Measurements from ENCODE around the gene PARP6.

The PARP6 gene

DNA sequence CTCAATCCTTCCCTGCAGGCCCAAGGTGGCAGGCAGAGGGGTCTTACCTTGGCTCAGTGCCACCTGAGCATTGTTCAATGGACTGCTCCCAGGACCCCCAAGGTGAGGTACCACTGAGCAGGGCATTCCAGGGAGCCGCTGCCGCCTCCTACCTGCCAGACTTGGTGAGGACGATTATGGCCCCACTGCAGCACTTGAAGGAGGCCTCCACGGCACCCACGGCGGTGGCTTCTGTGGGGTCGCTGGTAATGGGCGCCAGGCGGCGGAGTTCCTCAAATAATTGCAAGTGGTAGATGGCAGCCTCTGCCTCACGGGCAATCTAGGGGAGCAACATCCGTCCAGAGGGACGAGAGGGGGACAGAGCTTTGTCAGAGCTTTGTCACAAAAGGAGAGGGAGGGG lies 70.1 kb downstream of the PARP6 start:
- peaks cover 21 to 94% (median 63%) of the 10 kb centered on the region in 4 experiments for H3K36me3 ChIP-seq (ENCODE audit: control insufficient read depth in 4 of 4, insufficient read depth in 4 of 4, low read length in 3 of 4)
- WGBS (ENCODE audit: insufficient coverage), result 97% methylated on average over 13 of the region's 13 CpGs
- H3K9me3 ChIP-seq (ENCODE audit: control extremely low read depth in 1 of 5, control insufficient read depth in 4 of 5, insufficient read depth in 2 of 5, low read depth in 1 of 5, low read length in 4 of 5), result no peaks in the 10 kb centered on the region
- no peak overlapping the region for H3K4me3 ChIP-seq (ENCODE audit: control insufficient read depth in 1 of 7, extremely low read depth in 1 of 7, insufficient read depth in 4 of 7, low read depth in 2 of 7, low read length in 6 of 7)
- CTCF ChIA-PET, result interaction anchor here (0.6 to 8.7 kb wide), 4 partner anchors 25 to 85 kb away, joined by 3 to 82 read pairs (median 6); no protein-coding TSS in a partner anchor
- POLR2A ChIA-PET, result no interaction called here
- no peak for DNase-seq
- peaks cover 0 to 4% (median 0%) of the 10 kb centered on the region in 4 experiments for H3K4me1 ChIP-seq (ENCODE audit: control extremely low read depth in 1 of 4, control insufficient read depth in 4 of 4, insufficient read depth in 4 of 4, low read length in 3 of 4)
- H3K27me3 ChIP-seq (replicated peaks in 2 of 5; ENCODE audit: control insufficient read depth in 4 of 5, insufficient read depth in 5 of 5, low read length in 4 of 5), result peaks cover 0 to 16% (median 3%) of the 10 kb centered on the region in 5 experiments
- no peak overlapping the region for H3K27ac ChIP-seq (ENCODE audit: insufficient read depth in 1 of 2, low read depth in 1 of 2, low read length in 2 of 2, poor library complexity in 1 of 2, severe bottlenecking in 2 of 2)

DNA sequence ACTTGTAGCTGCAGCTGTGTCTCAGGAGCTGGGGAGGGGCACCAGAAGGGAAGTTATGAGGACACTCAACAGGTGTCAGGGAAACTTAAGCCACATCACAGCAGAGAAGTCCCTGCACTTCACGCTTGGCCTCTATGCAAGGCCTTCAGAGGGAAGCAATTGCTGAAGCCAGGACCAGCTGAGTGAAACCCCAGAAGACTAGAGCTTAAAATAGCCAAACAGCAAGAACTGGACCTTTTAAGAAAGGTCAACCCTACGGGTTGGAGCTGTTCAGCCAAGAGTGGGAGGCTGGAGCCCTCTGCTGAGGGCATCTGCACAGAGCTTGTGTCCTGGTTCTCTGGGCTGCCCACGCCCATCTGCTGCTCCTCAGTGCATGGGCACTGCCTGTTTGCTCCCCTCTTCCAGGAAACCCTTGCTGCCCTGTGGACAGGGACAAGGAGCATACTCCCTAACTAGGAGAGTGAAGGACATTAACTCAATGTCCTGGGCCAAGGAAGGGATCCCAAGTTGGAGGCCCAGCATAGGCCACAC lies 70.9 kb downstream of the PARP6 start:
- Histone ChIP-seq H3K9me3 (ENCODE audit: control extremely low read depth in 1 of 5, control insufficient read depth in 4 of 5, insufficient read depth in 2 of 5, low read depth in 1 of 5, low read length in 4 of 5) (no peaks in the 10 kb centered on the region), H3K4me3 (ENCODE audit: control insufficient read depth in 1 of 7, extremely low read depth in 1 of 7, insufficient read depth in 4 of 7, low read depth in 2 of 7, low read length in 6 of 7) (no peak overlapping the region), H3K4me1 (ENCODE audit: control extremely low read depth in 1 of 4, control insufficient read depth in 4 of 4, insufficient read depth in 4 of 4, low read length in 3 of 4) (peaks cover 0 to 10% (median 0%) of the 10 kb centered on the region in 4 experiments), H3K36me3 (ENCODE audit: control insufficient read depth in 4 of 4, insufficient read depth in 4 of 4, low read length in 3 of 4) (peaks cover 21 to 85% (median 55%) of the 10 kb centered on the region in 4 experiments), H3K27me3 (replicated peaks in 2 of 5; ENCODE audit: control insufficient read depth in 4 of 5, insufficient read depth in 5 of 5, low read length in 4 of 5) (peaks cover 0 to 25% (median 10%) of the 10 kb centered on the region in 5 experiments), H3K27ac (ENCODE audit: insufficient read depth in 1 of 2, low read depth in 1 of 2, low read length in 2 of 2, poor library complexity in 1 of 2, severe bottlenecking in 2 of 2) (no peak overlapping the region)
- no peak for DNase-seq
- ChIA-PET POLR2A (no interaction called here), CTCF (interaction anchor here (0.9 to 8.7 kb wide), 11 partner anchors 15 to 91 kb away, joined by 3 to 82 read pairs (median 8); no protein-coding TSS in a partner anchor)
- WGBS (ENCODE audit: insufficient coverage), result 88% methylated on average over 3 of the region's 3 CpGs

DNA sequence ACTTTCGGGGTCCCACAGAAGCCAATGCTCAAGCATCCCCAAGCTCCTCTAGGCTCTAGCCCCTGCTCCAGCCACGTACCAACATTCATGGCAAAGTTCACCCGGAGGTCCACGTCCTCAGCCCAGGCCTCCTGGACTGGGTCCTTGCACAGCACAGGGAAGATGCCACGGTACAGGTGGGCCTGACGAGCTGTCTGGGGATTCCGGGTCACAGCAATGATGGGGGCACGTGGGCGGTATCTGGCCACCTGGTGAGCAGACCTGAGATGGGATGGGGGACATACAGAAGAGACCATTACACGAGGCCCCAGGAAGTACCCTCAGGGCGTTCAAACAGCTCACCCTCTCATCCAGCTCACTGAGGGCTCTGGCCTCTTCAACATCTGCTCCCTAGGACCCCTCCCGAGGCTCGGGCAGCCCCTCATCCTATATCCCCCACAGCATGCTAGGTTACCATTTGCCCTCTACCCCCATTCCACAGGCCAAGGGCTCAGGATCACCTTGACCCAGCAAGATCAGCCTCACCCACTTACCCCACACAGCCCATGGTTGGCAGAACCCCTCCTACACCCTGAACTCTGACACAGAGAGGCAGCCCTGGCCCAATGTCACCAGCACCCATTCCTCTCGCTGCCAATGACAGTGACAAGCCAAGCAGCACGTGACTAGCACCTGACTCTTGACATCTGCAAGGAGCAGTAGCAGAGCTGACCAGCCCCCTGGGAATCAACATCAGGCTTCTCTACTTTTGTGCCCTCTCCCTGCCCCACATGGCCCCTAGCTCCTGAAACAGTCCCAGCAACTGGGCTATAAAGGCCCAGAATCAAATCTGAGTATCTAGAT lies 71.7 kb downstream of the PARP6 start:
- H3K9me3 ChIP-seq (ENCODE audit: control extremely low read depth in 1 of 5, control insufficient read depth in 4 of 5, insufficient read depth in 2 of 5, low read depth in 1 of 5, low read length in 4 of 5), result no peaks in the 10 kb centered on the region
- H3K4me3 ChIP-seq (ENCODE audit: control insufficient read depth in 1 of 7, extremely low read depth in 1 of 7, insufficient read depth in 4 of 7, low read depth in 2 of 7, low read length in 6 of 7), result no peak overlapping the region
- ChIA-PET POLR2A (no interaction called here), CTCF (interaction anchor here (0.7 to 8.7 kb wide), 17 partner anchors 8 to 91 kb away, joined by 3 to 82 read pairs (median 5); no protein-coding TSS in a partner anchor)
- peaks cover 0 to 26% (median 11%) of the 10 kb centered on the region in 5 experiments for H3K27me3 ChIP-seq (replicated peaks in 2 of 5; ENCODE audit: control insufficient read depth in 4 of 5, insufficient read depth in 5 of 5, low read length in 4 of 5)
- 95% methylated on average over 13 of the region's 15 CpGs for WGBS (ENCODE audit: insufficient coverage)
- no peak overlapping the region for H3K27ac ChIP-seq (ENCODE audit: insufficient read depth in 1 of 2, low read depth in 1 of 2, low read length in 2 of 2, poor library complexity in 1 of 2, severe bottlenecking in 2 of 2)
- DNase-seq, result no peak
- peaks cover 0 to 10% (median under 1%) of the 10 kb centered on the region in 4 experiments for H3K4me1 ChIP-seq (ENCODE audit: control extremely low read depth in 1 of 4, control insufficient read depth in 4 of 4, insufficient read depth in 4 of 4, low read length in 3 of 4)
- H3K36me3 ChIP-seq (ENCODE audit: control insufficient read depth in 4 of 4, insufficient read depth in 4 of 4, low read length in 3 of 4), result peaks cover 21 to 77% (median 47%) of the 10 kb centered on the region in 4 experiments

DNA sequence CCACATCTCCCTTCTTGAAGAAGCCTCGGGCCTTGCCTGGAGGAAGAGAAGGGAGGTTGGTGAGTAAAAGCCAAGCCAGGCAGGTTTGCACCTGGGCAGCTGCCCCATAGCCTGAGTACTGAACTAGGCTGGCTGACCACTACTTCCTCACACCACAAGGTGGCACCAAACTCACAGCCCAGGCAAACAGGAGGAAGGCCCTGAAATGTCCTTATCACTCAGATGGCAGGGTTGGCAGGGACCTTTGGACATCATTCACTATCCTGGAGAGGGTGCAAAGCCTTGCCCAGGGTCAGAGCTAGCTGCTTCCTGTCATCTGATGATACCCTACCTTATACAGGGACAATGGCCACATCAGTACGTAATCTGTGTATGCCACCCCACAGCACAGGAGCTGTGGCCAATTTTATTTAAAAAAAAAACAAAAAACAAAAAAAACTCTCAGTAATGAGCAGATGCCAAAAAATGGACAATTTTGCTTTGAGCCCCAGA lies 72.6 kb downstream of the PARP6 start:
- ChIA-PET CTCF (interaction anchor here (0.7 to 8.7 kb wide), 17 partner anchors 8 to 176 kb away, joined by 3 to 82 read pairs (median 5); partner anchors contain the start of gene HEXA), POLR2A (no interaction called here)
- no peak overlapping the region for H3K27ac ChIP-seq (ENCODE audit: insufficient read depth in 1 of 2, low read depth in 1 of 2, low read length in 2 of 2, poor library complexity in 1 of 2, severe bottlenecking in 2 of 2)
- 67% methylated on average over 2 of the region's 2 CpGs for WGBS (ENCODE audit: insufficient coverage)
- H3K9me3 ChIP-seq (ENCODE audit: control extremely low read depth in 1 of 5, control insufficient read depth in 4 of 5, insufficient read depth in 2 of 5, low read depth in 1 of 5, low read length in 4 of 5), result no peaks in the 10 kb centered on the region
- peaks cover 5 to 17% (median 7%) of the 10 kb centered on the region in 4 experiments for H3K4me1 ChIP-seq (ENCODE audit: control extremely low read depth in 1 of 4, control insufficient read depth in 4 of 4, insufficient read depth in 4 of 4, low read length in 3 of 4)
- peaks cover 20 to 68% (median 42%) of the 10 kb centered on the region in 4 experiments for H3K36me3 ChIP-seq (ENCODE audit: control insufficient read depth in 4 of 4, insufficient read depth in 4 of 4, low read length in 3 of 4)
- H3K4me3 ChIP-seq (ENCODE audit: control insufficient read depth in 1 of 7, extremely low read depth in 1 of 7, insufficient read depth in 4 of 7, low read depth in 2 of 7, low read length in 6 of 7), result no peak overlapping the region
- peak; percentile 74 to 88 (median 83) for DNase-seq
- H3K27me3 ChIP-seq (replicated peaks in 2 of 5; ENCODE audit: control insufficient read depth in 4 of 5, insufficient read depth in 5 of 5, low read length in 4 of 5), result peaks cover 0 to 26% (median 11%) of the 10 kb centered on the region in 5 experiments

DNA sequence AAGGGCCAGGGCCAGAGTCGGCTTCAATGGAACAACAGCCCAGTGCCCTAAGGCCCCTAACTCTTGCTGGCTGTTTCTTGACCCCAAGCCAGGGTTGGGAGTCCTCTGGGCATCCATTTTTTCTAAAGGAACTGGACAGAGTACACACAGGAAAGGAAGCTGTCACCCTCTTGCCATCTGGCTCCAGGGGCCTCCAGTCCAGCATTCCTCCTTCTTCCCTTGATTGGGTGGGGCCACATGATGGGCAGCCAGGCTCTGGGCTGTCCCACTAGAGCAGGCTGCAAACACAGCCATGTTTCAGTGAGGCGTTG lies 73.2 kb downstream of the PARP6 start:
- peaks cover 5 to 17% (median 7%) of the 10 kb centered on the region in 4 experiments for H3K4me1 ChIP-seq (ENCODE audit: control extremely low read depth in 1 of 4, control insufficient read depth in 4 of 4, insufficient read depth in 4 of 4, low read length in 3 of 4)
- CTCF ChIA-PET, result interaction anchor here (0.8 to 8.7 kb wide), 15 partner anchors 9 to 364 kb away, joined by 3 to 82 read pairs (median 6); partner anchors contain the start of gene HEXA
- H3K9me3 ChIP-seq (ENCODE audit: control extremely low read depth in 1 of 5, control insufficient read depth in 4 of 5, insufficient read depth in 2 of 5, low read depth in 1 of 5, low read length in 4 of 5), result no peaks in the 10 kb centered on the region
- POLR2A ChIA-PET, result no interaction called here
- no peak overlapping the region for H3K27ac ChIP-seq (ENCODE audit: insufficient read depth in 1 of 2, low read depth in 1 of 2, low read length in 2 of 2, poor library complexity in 1 of 2, severe bottlenecking in 2 of 2)
- peaks cover 17 to 62% (median 38%) of the 10 kb centered on the region in 4 experiments for H3K36me3 ChIP-seq (ENCODE audit: control insufficient read depth in 4 of 4, insufficient read depth in 4 of 4, low read length in 3 of 4)
- 100% methylated on average over 2 of the region's 2 CpGs for WGBS (ENCODE audit: insufficient coverage)
- H3K4me3 ChIP-seq (ENCODE audit: control insufficient read depth in 1 of 7, extremely low read depth in 1 of 7, insufficient read depth in 4 of 7, low read depth in 2 of 7, low read length in 6 of 7), result no peak overlapping the region
- DNase-seq, result no peak
- peaks cover 0 to 26% (median 11%) of the 10 kb centered on the region in 5 experiments for H3K27me3 ChIP-seq (replicated peaks in 2 of 5; ENCODE audit: control insufficient read depth in 4 of 5, insufficient read depth in 5 of 5, low read length in 4 of 5)

DNA sequence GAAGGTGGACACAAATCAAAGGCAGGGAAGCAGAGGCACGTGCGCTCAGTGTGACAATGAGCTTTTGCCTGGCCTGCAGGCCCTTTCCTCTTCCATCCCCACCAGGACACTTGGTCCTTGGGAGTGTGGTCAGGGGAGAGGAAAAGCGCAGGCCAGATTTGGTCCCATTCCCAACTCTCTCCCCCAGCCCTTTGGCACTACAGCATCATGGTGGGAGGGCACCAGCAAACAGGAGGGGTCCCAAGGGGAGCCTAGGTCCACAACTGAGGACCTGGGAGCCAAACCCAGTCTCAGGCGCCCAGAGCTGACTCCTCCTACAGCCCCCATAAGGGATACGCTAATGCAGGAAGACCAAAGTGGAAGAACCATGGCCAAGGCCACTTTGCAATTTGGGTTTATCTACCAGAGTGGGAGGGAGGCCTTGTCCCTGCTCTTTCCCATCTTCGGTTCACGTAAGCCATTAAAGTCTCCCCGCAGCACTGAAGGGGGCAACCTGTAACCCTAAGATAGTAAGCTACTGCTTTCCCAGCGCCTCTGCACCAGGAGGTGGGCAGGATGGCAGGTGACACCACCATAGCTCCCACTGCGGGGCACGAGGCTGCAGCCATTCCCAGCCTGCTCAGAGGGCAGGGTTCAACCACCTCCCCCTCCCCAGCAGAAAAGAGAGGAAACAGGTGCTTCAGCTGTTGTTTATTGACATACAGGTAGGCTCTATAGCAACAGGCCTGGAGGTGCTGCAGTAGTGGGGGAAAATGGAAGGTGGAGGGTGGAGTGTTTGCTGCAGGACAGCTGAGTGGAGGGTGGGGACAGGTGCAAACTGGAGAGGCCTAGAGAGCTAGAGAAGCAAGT lies 73.8 kb downstream of the PARP6 start:
- DNase-seq, result no peak
- H3K27ac ChIP-seq (ENCODE audit: insufficient read depth in 1 of 2, low read depth in 1 of 2, low read length in 2 of 2, poor library complexity in 1 of 2, severe bottlenecking in 2 of 2), result no peak overlapping the region
- ChIA-PET CTCF (interaction anchor here (0.8 to 8.7 kb wide), 13 partner anchors 12 to 364 kb away, joined by 3 to 82 read pairs (median 5); partner anchors contain the start of gene HEXA), POLR2A (no interaction called here)
- H3K4me3 ChIP-seq (ENCODE audit: control insufficient read depth in 1 of 7, extremely low read depth in 1 of 7, insufficient read depth in 4 of 7, low read depth in 2 of 7, low read length in 6 of 7), result no peak overlapping the region
- H3K4me1 ChIP-seq (ENCODE audit: control extremely low read depth in 1 of 4, control insufficient read depth in 4 of 4, insufficient read depth in 4 of 4, low read length in 3 of 4), result peaks cover 5 to 17% (median 7%) of the 10 kb centered on the region in 4 experiments
- peaks cover 0 to 26% (median 11%) of the 10 kb centered on the region in 5 experiments for H3K27me3 ChIP-seq (replicated peaks in 2 of 5; ENCODE audit: control insufficient read depth in 4 of 5, insufficient read depth in 5 of 5, low read length in 4 of 5)
- peaks cover 12 to 57% (median 35%) of the 10 kb centered on the region in 4 experiments for H3K36me3 ChIP-seq (ENCODE audit: control insufficient read depth in 4 of 4, insufficient read depth in 4 of 4, low read length in 3 of 4)
- H3K9me3 ChIP-seq (ENCODE audit: control extremely low read depth in 1 of 5, control insufficient read depth in 4 of 5, insufficient read depth in 2 of 5, low read depth in 1 of 5, low read length in 4 of 5), result no peaks in the 10 kb centered on the region
- WGBS (ENCODE audit: insufficient coverage), result 84% methylated on average over 8 of the region's 11 CpGs

All from common myeloid progenitor, CD34-positive (primary cell).